Astrocyte of the cerebellum (primary cell): ENCODE data around the gene HDAC4.

ENCODE experiments used
- DNase-seq: peaks from one replicate; pipeline ENCODE4 v3.0.0-alpha.2; 2011; ENCODE audit warnings: low read depth
- H3K4me3 ChIP-seq: 2 replicates; pipeline ENCODE4 v1.5.1; 2011; ENCODE audit warnings: mild to moderate bottlenecking, low read depth, low read length, moderate library complexity
- in situ Hi-C: cut with HindIII; loops from 2 replicates; pipeline ENCODE4 v1.10.0; 2017; ENCODE audit warnings: low sequenced_read_pairs
- TF ChIP-seq, protein P1 (sequence below): IDR thresholded peaks from 2 replicates; pipeline ENCODE4 v1.5.1; 2012; ENCODE audit warnings: low read length, low read depth, moderate library complexity, mild to moderate bottlenecking; ENCODE audit errors: missing control alignments

HDAC4 gene

DNA sequence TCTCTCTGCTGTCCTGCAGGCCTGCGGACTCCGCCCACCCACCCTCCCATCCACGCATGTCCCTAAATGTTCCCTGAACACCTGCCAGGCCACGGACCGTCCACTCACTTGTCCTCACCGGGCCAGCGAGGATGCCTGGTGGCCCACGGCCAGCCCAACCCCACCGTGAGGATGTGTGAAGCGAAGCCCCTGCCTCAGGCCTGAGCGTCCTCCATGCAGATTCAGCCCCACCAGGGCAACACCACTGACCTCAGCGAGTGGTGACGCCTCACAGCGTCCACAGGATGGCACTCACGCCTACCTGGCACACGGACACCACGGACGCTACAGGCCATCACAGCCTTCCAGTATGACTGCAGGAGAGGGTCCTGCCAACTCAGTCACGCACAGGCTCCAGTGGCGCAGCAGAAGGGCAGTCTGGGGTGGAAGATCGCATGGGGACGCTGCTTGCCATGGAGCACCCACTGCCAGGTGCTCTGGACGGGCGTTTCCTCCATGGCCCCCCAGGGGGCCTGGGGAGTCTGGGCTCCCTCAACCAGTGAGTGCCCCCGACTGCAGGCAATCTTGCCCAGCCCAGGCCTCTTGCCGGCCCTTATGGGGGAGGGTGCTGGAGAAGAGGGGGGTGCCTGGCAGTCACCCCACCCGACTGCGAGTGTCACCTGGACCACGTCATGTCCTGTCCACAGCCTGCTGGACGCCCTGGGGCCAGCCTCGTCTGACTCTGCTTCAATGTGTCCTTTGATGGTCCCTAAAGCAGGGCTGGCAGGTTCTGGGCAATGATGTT lies 25.4 kb downstream of the HDAC4 start:
- DNase-seq: no peak
- H3K4me3 ChIP-seq: no peak overlapping the region
- in situ Hi-C loops: no loop called here
- TF ChIP-seq, protein P1, sequence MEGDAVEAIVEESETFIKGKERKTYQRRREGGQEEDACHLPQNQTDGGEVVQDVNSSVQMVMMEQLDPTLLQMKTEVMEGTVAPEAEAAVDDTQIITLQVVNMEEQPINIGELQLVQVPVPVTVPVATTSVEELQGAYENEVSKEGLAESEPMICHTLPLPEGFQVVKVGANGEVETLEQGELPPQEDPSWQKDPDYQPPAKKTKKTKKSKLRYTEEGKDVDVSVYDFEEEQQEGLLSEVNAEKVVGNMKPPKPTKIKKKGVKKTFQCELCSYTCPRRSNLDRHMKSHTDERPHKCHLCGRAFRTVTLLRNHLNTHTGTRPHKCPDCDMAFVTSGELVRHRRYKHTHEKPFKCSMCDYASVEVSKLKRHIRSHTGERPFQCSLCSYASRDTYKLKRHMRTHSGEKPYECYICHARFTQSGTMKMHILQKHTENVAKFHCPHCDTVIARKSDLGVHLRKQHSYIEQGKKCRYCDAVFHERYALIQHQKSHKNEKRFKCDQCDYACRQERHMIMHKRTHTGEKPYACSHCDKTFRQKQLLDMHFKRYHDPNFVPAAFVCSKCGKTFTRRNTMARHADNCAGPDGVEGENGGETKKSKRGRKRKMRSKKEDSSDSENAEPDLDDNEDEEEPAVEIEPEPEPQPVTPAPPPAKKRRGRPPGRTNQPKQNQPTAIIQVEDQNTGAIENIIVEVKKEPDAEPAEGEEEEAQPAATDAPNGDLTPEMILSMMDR: no peak

DNA sequence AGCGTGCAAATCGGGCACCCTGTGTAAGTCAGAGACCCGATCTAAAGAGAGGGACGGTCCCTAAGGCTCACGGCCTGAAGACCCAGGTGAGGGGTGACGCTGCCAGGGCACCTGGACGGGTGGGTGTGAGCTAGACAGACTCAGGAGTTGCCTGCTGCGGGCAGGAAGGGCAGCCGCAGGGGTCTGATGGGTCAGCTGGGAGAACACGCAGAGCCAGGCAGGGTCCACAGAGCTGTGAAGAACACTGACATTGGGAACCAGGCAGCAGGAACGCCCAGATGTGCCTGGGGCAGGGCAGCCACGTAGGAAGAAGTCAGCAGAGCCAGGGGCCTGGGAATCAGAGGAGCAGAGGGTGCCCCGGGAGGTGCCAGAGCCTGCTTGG lies 25.9 kb downstream of the HDAC4 start:
- DNase-seq: no peak
- H3K4me3 ChIP-seq: no peak overlapping the region
- in situ Hi-C loops: loop anchor here (25.0 kb wide), 1 partner anchor 238 kb away; no protein-coding TSS in a partner anchor
- TF ChIP-seq, protein P1: no peak

DNA sequence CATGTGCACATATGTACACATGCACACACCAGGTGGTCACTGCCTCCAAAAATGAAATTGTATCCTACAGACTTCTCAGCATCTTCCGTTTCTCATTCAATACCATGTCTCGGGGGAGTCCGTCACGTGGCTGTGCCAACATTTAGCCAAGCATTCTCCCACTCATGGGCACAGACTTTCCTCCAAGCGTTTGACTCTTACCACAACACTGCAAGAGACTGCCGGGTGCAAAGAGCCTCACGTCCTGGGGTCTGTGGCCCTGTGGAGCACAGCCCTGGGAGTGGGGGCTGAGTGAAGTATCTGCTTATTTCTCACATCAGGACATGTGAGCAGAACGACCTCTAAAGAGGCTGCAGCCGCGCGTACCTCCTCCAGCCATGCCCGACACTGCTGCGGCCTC lies 28.0 kb downstream of the HDAC4 start:
- no peak overlapping the region for H3K4me3 ChIP-seq
- in situ Hi-C loops: loop anchor here (25.0 kb wide), 1 partner anchor 236 kb away; no protein-coding TSS in a partner anchor
- no peak for DNase-seq
- TF ChIP-seq, protein P1: no peak

DNA sequence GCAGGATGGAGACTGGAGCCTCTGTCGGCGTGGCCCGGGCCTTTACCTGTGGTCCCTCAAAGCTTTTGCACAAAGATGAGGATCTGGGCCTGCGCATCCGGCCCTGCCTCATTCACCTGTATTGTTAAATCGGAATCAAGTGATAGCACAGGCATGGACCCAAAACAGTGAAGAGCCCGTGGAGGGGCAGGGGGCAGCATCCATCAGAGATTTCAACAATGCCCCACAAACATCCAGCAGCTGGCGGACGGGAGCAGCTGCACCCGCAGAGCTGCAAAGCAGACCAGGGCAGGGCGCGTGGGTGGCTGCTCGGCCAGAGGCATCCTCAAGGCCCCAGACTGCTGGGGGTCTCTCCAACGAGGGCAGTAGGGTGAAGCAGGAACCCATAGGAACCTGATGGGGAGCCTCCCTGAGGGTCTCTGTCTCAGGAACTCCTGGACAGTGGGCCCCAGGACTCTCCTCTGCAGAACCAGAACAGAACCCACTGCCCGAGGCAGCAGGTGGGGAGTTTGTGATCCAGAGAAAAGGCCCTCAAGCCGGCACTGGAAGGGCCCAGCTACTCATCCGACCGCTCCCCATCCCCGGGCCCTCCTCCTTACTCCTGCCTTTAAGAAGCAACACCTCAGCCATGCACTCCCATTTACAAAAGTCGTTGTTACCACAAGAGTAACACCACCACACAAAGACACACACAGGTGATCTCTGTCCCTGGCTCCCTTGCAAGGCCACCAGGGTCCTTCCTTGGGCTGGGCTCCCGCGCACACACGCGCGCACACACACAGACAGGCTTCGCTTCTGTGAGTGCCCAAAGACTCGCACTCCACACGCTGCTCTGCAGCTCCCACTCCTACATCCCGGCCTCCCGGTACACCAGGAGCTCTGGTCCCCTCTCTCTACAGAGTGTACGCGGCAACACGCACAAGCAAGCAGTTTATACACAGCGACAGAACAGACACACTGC lies 28.8 kb downstream of the HDAC4 start:
- in situ Hi-C loops: loop anchor here (25.0 kb wide), 1 partner anchor 235 kb away; no protein-coding TSS in a partner anchor
- no peak for DNase-seq
- no peak overlapping the region for H3K4me3 ChIP-seq
- TF ChIP-seq, protein P1: no peak

DNA sequence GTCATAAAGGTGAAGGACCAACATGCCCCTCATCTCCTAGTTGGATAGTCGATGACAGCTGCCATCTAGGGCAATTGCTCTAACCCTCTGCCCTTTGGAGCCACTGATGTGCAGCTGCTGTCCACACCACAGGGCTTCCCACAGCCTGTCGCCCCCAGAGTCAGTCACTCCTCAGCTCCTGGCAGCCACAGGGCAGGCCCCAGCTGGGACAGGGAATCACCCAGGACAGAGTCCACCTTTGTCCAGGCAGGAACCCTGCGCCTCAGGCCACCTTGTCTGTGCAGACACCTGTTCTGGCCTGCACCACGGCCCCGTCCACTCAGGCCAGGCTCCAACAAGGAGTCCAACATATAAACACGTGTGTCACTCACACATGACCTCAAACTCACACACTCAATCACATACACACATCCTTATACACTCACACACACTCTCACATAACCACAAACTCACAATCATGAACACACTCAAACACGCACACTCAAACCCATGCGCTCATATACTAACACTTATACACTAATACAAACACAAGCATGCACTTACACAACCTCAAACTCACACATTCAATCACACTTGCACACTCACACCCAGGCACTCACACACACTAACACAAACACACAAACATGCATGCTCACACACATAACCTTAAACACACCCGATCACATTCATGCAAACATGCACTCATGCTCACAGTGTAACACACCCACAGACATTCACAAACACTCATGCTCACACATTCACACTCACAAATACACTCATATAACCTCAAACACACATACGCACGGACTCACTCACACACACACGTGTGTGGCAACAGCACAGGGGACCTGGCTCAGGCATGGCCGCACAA lies 29.7 kb downstream of the HDAC4 start:
- DNase-seq: no peak
- in situ Hi-C loops: loop anchor here (25.0 kb wide), 1 partner anchor 234 kb away; no protein-coding TSS in a partner anchor
- H3K4me3 ChIP-seq: no peak overlapping the region
- TF ChIP-seq, protein P1: no peak

DNA sequence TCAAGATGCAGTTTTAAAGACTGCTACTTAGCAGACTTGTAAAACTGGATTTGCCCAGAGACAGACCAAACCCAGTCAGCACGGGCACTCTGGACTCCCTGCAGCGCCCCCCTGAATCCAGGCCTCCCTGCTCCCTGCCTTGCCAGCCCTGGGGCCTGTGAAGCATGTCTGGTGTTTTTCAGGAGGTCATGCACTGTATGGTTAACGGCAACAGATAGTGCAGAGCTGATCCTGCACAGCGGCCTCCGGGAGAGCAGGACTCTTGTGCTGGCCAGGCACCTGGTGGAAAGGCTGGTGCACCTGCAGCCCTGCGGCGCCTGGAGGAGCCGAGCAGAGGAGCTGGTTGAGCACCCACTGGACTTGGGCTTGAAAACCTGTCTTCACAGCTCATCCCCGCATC lies 30.4 kb downstream of the HDAC4 start:
- TF ChIP-seq, protein P1: no peak
- no peak for DNase-seq
- no peak overlapping the region for H3K4me3 ChIP-seq
- in situ Hi-C loops: loop anchor here (25.0 kb wide), 1 partner anchor 233 kb away; no protein-coding TSS in a partner anchor
